ENCODE measurements around the gene RNF17.
A peak's percentile ranks its signal among the peaks of the same experiment; 100 is the strongest.

Gene RNF17

GRCh38 chr13:24742977-24743376 lies 21.0 kb upstream of the RNF17 start:
- no peak for TF ChIP-seq CTCF (conservative IDR thresholded peaks at IDR 0.05; ENCODE audit: low read depth, low read length)
- H3K4me3 ChIP-seq (ENCODE audit: low read length): no peak overlapping the region
- DNase-seq (ENCODE audit: low read depth): no peak

GRCh38 chr13:24744247-24744646 lies 19.7 kb upstream of the RNF17 start:
- DNase-seq (ENCODE audit: low read depth): no peak
- no peak overlapping the region for H3K4me3 ChIP-seq (ENCODE audit: low read length)
- no peak for TF ChIP-seq CTCF (conservative IDR thresholded peaks at IDR 0.05; ENCODE audit: low read depth, low read length)

GRCh38 chr13:24745516-24745860 lies 18.5 kb upstream of the RNF17 start:
- no peak for TF ChIP-seq CTCF (conservative IDR thresholded peaks at IDR 0.05; ENCODE audit: low read depth, low read length)
- DNase-seq (ENCODE audit: low read depth): no peak
- no peak overlapping the region for H3K4me3 ChIP-seq (ENCODE audit: low read length)

GRCh38 chr13:24745861-24746617 lies 17.9 kb upstream of the RNF17 start:
- no peak overlapping the region for H3K4me3 ChIP-seq (ENCODE audit: low read length)
- no peak for TF ChIP-seq CTCF (conservative IDR thresholded peaks at IDR 0.05; ENCODE audit: low read depth, low read length)
- DNase-seq (ENCODE audit: low read depth): no peak

- no peak for DNase-seq (ENCODE audit: low read depth)
- H3K4me3 ChIP-seq (ENCODE audit: low read length): no peak overlapping the region
These were observed 17.2 kb upstream of the RNF17 start for GRCh38 chr13:24746618-24747247.

GRCh38 chr13:24747248-24748060 lies 16.5 kb upstream of the RNF17 start:
- TF ChIP-seq CTCF (conservative IDR thresholded peaks at IDR 0.05; ENCODE audit: low read depth, low read length): no peak
- DNase-seq (ENCODE audit: low read depth): no peak
- H3K4me3 ChIP-seq (ENCODE audit: low read length): peak overlapping the region; percentile 15

More at GRCh38 chr13:24746618-24747247, 17.2 kb upstream of the RNF17 start:
- peak; percentile 29 for TF ChIP-seq CTCF (conservative IDR thresholded peaks at IDR 0.05; ENCODE audit: low read depth, low read length)
